ENCODE data around the gene DAPK1.

GRCh38 chr9:87665505-87665904 lies 167.8 kb downstream of the DAPK1 start:
- TF ChIP-seq POLR2A (IDR thresholded peaks at IDR 0.05; ENCODE audit: low read length) (no peak), GATA1 (IDR thresholded peaks at IDR 0.05; ENCODE audit: low read depth, low read length) (no peak)

Measured in erythroblast (primary cell).